NT2/D1 (cell line): ENCODE measurements around the gene FGF3.

Source experiments
- SUZ12 ChIP-seq: IDR thresholded peaks from 2 replicates; pipeline ENCODE4 v1.6.1; 2011; ENCODE audit not compliant: insufficient read length, insufficient read depth; ENCODE audit errors: extremely low read depth
- YY1 ChIP-seq: IDR thresholded peaks from 2 replicates; pipeline ENCODE4 v1.6.1; 2011; ENCODE audit not compliant: insufficient read length, insufficient read depth
- ZNF274 ChIP-seq: IDR thresholded peaks from 2 replicates; pipeline ENCODE4 v1.6.1; 2011; ENCODE audit warnings: mild to moderate bottlenecking, low read depth, low read length

GRCh38 chr11:69854713-69855112 is 35.5 kb upstream of the FGF3 start:
- TF ChIP-seq ZNF274 (no peak), YY1 (no peak), SUZ12 (no peak)
